ENCODE measurements around the gene TMEM86B. TPM values are rescaled to one million over a fixed set of nuclear protein-coding genes. Genes with fewer than 3 reads are reported as not detected.
A peak's percentile ranks its signal among the peaks of the same experiment; 100 is the strongest.

TMEM86B gene
- total RNA-seq, 1 donor, result 2.5 TPM

DNA sequence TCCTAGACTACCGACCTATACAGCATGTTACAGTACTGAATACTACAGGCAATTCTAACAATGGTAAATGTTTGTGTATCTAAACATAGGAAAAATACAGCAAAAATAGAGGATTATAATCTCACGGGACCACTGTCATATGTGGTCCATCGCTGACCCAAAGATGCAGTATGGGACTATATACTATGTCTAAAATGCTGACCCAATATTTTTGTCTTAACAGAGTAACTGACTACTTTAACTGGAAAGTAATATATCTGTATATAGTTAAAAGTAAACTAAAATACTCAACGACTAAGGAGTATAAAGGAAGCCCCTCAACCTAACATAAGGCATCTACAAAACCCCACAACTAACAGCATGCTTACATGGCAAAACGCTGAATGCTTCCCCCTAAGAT is 4.4 kb upstream of the TMEM86B start:
- peaks cover 53% of the 10 kb centered on the region for H3K36me3 ChIP-seq (ENCODE audit: insufficient read depth, low read length)
- no peak overlapping the region for H2AFZ ChIP-seq (ENCODE audit: low read length)
- DNase-seq (ENCODE audit: insufficient read length, low spot score, missing footprints), result peak; percentile 35
- TF ChIP-seq, protein P1, sequence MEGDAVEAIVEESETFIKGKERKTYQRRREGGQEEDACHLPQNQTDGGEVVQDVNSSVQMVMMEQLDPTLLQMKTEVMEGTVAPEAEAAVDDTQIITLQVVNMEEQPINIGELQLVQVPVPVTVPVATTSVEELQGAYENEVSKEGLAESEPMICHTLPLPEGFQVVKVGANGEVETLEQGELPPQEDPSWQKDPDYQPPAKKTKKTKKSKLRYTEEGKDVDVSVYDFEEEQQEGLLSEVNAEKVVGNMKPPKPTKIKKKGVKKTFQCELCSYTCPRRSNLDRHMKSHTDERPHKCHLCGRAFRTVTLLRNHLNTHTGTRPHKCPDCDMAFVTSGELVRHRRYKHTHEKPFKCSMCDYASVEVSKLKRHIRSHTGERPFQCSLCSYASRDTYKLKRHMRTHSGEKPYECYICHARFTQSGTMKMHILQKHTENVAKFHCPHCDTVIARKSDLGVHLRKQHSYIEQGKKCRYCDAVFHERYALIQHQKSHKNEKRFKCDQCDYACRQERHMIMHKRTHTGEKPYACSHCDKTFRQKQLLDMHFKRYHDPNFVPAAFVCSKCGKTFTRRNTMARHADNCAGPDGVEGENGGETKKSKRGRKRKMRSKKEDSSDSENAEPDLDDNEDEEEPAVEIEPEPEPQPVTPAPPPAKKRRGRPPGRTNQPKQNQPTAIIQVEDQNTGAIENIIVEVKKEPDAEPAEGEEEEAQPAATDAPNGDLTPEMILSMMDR (IDR thresholded peaks at IDR 0.05; ENCODE audit: extremely low read depth, low read depth, low read length), result no peak
- H3K27me3 ChIP-seq (ENCODE audit: insufficient read depth, low read length), result no peaks in the 10 kb centered on the region
- no peaks in the 10 kb centered on the region for H3K9me3 ChIP-seq (ENCODE audit: low read depth, low read length)
- H3K4me3 ChIP-seq (ENCODE audit: insufficient read depth, low read length), result no peak overlapping the region
- no peaks in the 10 kb centered on the region for H3K79me2 ChIP-seq (ENCODE audit: insufficient read depth, low read length)
- peaks cover 18% of the 10 kb centered on the region for H4K20me1 ChIP-seq (ENCODE audit: insufficient read depth, low read length)
- H3K4me2 ChIP-seq (ENCODE audit: insufficient read depth, low read length), result no peak overlapping the region
- no peaks in the 10 kb centered on the region for H3K4me1 ChIP-seq (ENCODE audit: insufficient read depth, low read length)
- H3K27ac ChIP-seq (ENCODE audit: low read depth, low read length), result no peak overlapping the region

GRCh38 chr19:55232286-55232602 is 3.7 kb upstream of the TMEM86B start:
- peak; percentile 43 for DNase-seq (ENCODE audit: insufficient read length, low spot score, missing footprints)
- Histone ChIP-seq H3K27me3 (ENCODE audit: insufficient read depth, low read length) (no peaks in the 10 kb centered on the region), H3K4me3 (ENCODE audit: insufficient read depth, low read length) (no peak overlapping the region), H4K20me1 (ENCODE audit: insufficient read depth, low read length) (peaks cover 18% of the 10 kb centered on the region), H3K9me3 (ENCODE audit: low read depth, low read length) (no peaks in the 10 kb centered on the region), H3K79me2 (ENCODE audit: insufficient read depth, low read length) (no peaks in the 10 kb centered on the region), H2AFZ (ENCODE audit: low read length) (no peak overlapping the region), H3K4me2 (ENCODE audit: insufficient read depth, low read length) (no peak overlapping the region), H3K36me3 (ENCODE audit: insufficient read depth, low read length) (peaks cover 48% of the 10 kb centered on the region), H3K27ac (ENCODE audit: low read depth, low read length) (no peak overlapping the region), H3K4me1 (ENCODE audit: insufficient read depth, low read length) (no peaks in the 10 kb centered on the region)
- TF ChIP-seq, protein P1 (IDR thresholded peaks at IDR 0.05; ENCODE audit: extremely low read depth, low read depth, low read length), result no peak

GRCh38 chr19:55231391-55232285 is 3.1 kb upstream of the TMEM86B start:
- TF ChIP-seq, protein P1 (IDR thresholded peaks at IDR 0.05; ENCODE audit: extremely low read depth, low read depth, low read length), result no peak

DNA sequence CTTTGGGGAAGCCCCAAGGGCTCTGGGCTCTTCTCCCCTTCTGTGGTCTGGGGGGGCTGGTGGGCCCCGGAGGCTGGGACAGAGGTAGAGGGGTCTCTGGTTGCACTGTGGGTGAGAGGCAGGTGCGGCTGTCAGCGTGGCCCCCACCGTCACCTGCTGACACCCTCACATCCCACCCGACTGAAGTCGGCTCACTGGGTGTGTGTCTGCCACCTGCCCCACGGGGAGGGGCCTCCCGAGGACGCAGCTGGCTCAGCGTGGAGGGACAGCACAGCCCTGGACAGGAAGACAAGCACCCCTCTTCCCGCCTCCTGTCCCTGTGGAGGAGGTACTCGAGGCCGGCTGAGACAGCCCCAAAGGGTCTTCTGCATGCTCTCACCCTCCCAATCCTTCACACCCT is 2.2 kb upstream of the TMEM86B start:
- no peaks in the 10 kb centered on the region for H3K4me1 ChIP-seq (ENCODE audit: insufficient read depth, low read length)
- peaks cover 24% of the 10 kb centered on the region for H4K20me1 ChIP-seq (ENCODE audit: insufficient read depth, low read length)
- peak; percentile 36 for DNase-seq (ENCODE audit: insufficient read length, low spot score, missing footprints)
- H3K9me3 ChIP-seq (ENCODE audit: low read depth, low read length), result no peaks in the 10 kb centered on the region
- H2AFZ ChIP-seq (ENCODE audit: low read length), result no peak overlapping the region
- H3K79me2 ChIP-seq (ENCODE audit: insufficient read depth, low read length), result no peaks in the 10 kb centered on the region
- no peak overlapping the region for H3K4me2 ChIP-seq (ENCODE audit: insufficient read depth, low read length)
- H3K36me3 ChIP-seq (ENCODE audit: insufficient read depth, low read length), result peaks cover 43% of the 10 kb centered on the region
- H3K27ac ChIP-seq (ENCODE audit: low read depth, low read length), result no peak overlapping the region
- TF ChIP-seq, protein P1 (IDR thresholded peaks at IDR 0.05; ENCODE audit: extremely low read depth, low read depth, low read length), result no peak
- no peak overlapping the region for H3K4me3 ChIP-seq (ENCODE audit: insufficient read depth, low read length)
- no peaks in the 10 kb centered on the region for H3K27me3 ChIP-seq (ENCODE audit: insufficient read depth, low read length)

More at GRCh38 chr19:55231391-55232285, 3.1 kb upstream of the TMEM86B start:
- no peaks in the 10 kb centered on the region for H3K4me1 ChIP-seq (ENCODE audit: insufficient read depth, low read length)
- peaks cover 48% of the 10 kb centered on the region for H3K36me3 ChIP-seq (ENCODE audit: insufficient read depth, low read length)
- H3K4me2 ChIP-seq (ENCODE audit: insufficient read depth, low read length), result no peak overlapping the region
- no peak overlapping the region for H3K4me3 ChIP-seq (ENCODE audit: insufficient read depth, low read length)
- H3K27ac ChIP-seq (ENCODE audit: low read depth, low read length), result no peak overlapping the region
- no peaks in the 10 kb centered on the region for H3K79me2 ChIP-seq (ENCODE audit: insufficient read depth, low read length)
- H3K27me3 ChIP-seq (ENCODE audit: insufficient read depth, low read length), result no peaks in the 10 kb centered on the region
- DNase-seq (ENCODE audit: insufficient read length, low spot score, missing footprints), result peak; percentile 85
- peaks cover 22% of the 10 kb centered on the region for H4K20me1 ChIP-seq (ENCODE audit: insufficient read depth, low read length)
- no peak overlapping the region for H2AFZ ChIP-seq (ENCODE audit: low read length)
- H3K9me3 ChIP-seq (ENCODE audit: low read depth, low read length), result no peaks in the 10 kb centered on the region

All from osteoblast (primary cell).